Measurements from ENCODE around the gene KCNQ1.

The KCNQ1 gene

GRCh38 chr11:2898366-2899079, 453.7 kb downstream of the KCNQ1 start:
- FAIRE-seq, result peak; percentile 49
- peak; percentile 81 for DNase-seq (ENCODE audit: insufficient read length, low spot score)

Data from HTR-8/SVneo (cell line).